Heart right ventricle (tissue), 16 donors: ENCODE data around the gene IKZF3. TPM values are rescaled to one million over a fixed set of nuclear protein-coding genes. Genes with fewer than 3 reads are reported as not detected.

ENCODE experiments used
- ATAC-seq, 8 donors: fragments of 200-7000 bp; cut with Tn5 transposase; one replicate each; pipeline ENCODE4 v1.9.1; 2020; ENCODE audit warnings: mild to moderate bottlenecking in 8 of 8, moderate library complexity in 8 of 8, moderate number of reproducible peaks in 1 of 8
- DNase-seq, 2 donors: peaks; one replicate each; pipeline ENCODE4 v3.0.0-alpha.2; 2020
- H3K27ac ChIP-seq, 10 donors: fragments of 200-600 bp; sonication (generic) in 2 of 10; one replicate each; pipeline versions ENCODE4 v1.5.0 to v1.8.0; 2020 to 2022; ENCODE audit warnings: mild to moderate bottlenecking in 3 of 10
- H3K27me3 ChIP-seq, 7 donors: fragments of 200-600 bp; one replicate each; pipeline ENCODE4 v1.8.0; 2021 to 2022; ENCODE audit warnings: mild to moderate bottlenecking in 2 of 7
- H3K36me3 ChIP-seq, 9 donors: fragments of 200-600 bp; sonication (generic) in 1 of 9; one replicate each; pipeline versions ENCODE4 v1.5.0 to v1.8.0; 2020 to 2022; ENCODE audit warnings: mild to moderate bottlenecking in 2 of 9
- H3K4me1 ChIP-seq, 9 donors: fragments of 200-600 bp; sonication (generic) in 1 of 9; one replicate each; pipeline versions ENCODE4 v1.5.0 to v1.8.0; 2020 to 2022; ENCODE audit warnings: mild to moderate bottlenecking in 4 of 9
- H3K4me3 ChIP-seq, 10 donors: fragments of 200-600 bp; sonication (generic) in 2 of 10; one replicate each; pipeline versions ENCODE4 v1.5.0 to v1.8.0; 2020 to 2022; ENCODE audit warnings: mild to moderate bottlenecking in 7 of 10, moderate library complexity in 2 of 10
- H3K9me3 ChIP-seq, 11 donors: fragments of 200-600 bp in 10 of 11; sonication (generic) in 2 of 11; one replicate each; pipeline versions ENCODE4 v1.5.0 to v1.8.0; 2013 to 2022; ENCODE audit warnings: mild to moderate bottlenecking in 2 of 11, control low read depth in 1 of 11, moderate library complexity in 1 of 11
- WGBS, 2 donors: extraction: QIAGEN DNeasy Blood & Tissue Kit; methylation state at CpG; one replicate each; pipeline ENCODE4 v1.1.7; 2013; ENCODE audit warnings: inconsistent platforms in 1 of 2; 5-methylcytosine and 5-hydroxymethylcytosine counted together
- intact Hi-C, 10 donors: fragments of 100-400 bp; cut with DNase I; formaldehyde crosslinking; loops; one replicate each; pipeline versions ENCODE4 v1.11.1 to v1.14.2; 2022
- polyA plus RNA-seq, 2 donors: library from polyadenylated mRNA; stranded (reverse); fragments of 200-250 nt; gene quantifications; one replicate each; pipeline ENCODE4 v1.2.3, GENCODE V29; 2013
- total RNA-seq, 10 donors: library from RNA; stranded (reverse); fragmentation: NEBNext Ultra II Directional in 3 of 10; extraction: Animal tissue kit (Norgen Biotek cat#: 25700) in 3 of 10; gene quantifications; one replicate each; pipeline versions ENCODE4 v1.2.1 to v1.2.4, GENCODE V29; 2021 to 2023
- TF ChIP-seq, protein P1 (sequence below), 9 donors: fragments of 200-600 bp; sonication (generic) in 2 of 9; IDR thresholded peaks; one replicate each; pipeline versions ENCODE4 v1.5.0 to v1.8.0; 2021 to 2022; ENCODE audit warnings: antibody characterized with exemption in 9 of 9, mild to moderate bottlenecking in 5 of 9, moderate library complexity in 1 of 9
- donor health status: Arrhythmogenic right ventricular cardiomyopathy.
- donor health status: ischemic (EF 13 %, LVEDD 7.1; RV severe dilation, severe dysfunction).
- donor health status: healthy with polysubstance abuse.
- donor health status: DM: no; HTN: yes; CAD: no.
- donor health status: DM: no; HTN: no; CAD: no.
- donor health status: ischemic (EF 25% LVEDD 6.9; RV normal size, moderate dysfunction).
- donor health status: ischemic (EF 25% LVEDD 5.7; RV mildly dilated, moderate dysfunction).
- donor health status: healthy.
- donor health status: DM: yes; HTN: yes; CAD: no.
- donor health status: Ischemic cardiomyopathy.
- donor health status: ischemic (EF 35%, LVEDD 5.7; RV mildly dilated, moderate dysfunction).
- donor health status: nonischemic (EF 11% LVEDD 7.7; RV severe dilation, severe dysfunction).
- donor health status: DM: yes; HTN: yes; CAD: no.
- donor health status: PGD.
- donor health status: ischemic (EF 29% LVEDD 5.4; RV normal size, mild dysfunction).
- donor health status: nonischemic (EF 23%, LVEDD 6.1; RV moderate dilation, normal function).

Gene IKZF3
- total and polyA plus RNA-seq, 12 donors: 0.06 to 5.0 (median 0.26) TPM

DNA sequence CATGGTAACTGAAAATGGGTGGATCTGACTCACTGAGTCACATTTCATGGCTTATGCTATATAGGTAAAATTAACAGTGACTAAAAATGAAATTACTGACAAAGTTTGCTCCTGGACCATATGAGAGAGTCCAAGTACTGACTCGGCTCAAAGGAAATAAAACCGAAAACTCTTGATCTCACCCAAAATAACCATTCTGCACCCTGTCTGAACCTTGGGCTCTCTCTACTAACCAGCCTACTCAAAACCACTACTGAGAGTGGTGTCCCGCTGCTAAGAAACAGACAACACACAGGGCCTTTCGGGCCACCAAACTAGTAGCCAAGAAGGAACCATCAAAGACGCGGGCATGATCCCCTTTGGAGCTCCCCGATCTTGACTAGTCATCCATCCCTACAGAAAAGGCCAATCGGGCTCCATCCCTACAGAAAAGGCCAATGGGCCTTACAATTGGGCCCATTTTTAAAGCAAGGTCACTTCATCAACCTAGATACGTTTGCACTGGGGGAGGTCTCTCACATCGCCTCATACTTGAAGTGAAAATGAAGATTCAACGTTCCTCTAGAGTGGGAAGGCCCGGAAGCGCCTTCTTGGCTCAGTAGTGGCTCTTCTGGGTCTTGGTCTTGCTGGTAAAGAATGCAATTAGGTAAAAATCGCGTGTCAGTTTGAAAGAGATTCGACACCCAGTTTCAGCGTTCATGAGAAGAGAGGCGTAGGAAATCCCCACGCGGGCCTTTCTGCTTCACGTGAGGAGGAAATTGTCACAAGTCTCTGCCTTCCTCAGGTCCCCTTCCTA is 3.2 kb upstream of the IKZF3 start:
- intact Hi-C loops: loop anchor here in 1 of 10 donors (10.0 kb wide), 1 partner anchor 108 kb away; no protein-coding TSS in a partner anchor
- H3K4me3 ChIP-seq: peak overlapping the region in 1 of 10 donors; percentile 31

DNA sequence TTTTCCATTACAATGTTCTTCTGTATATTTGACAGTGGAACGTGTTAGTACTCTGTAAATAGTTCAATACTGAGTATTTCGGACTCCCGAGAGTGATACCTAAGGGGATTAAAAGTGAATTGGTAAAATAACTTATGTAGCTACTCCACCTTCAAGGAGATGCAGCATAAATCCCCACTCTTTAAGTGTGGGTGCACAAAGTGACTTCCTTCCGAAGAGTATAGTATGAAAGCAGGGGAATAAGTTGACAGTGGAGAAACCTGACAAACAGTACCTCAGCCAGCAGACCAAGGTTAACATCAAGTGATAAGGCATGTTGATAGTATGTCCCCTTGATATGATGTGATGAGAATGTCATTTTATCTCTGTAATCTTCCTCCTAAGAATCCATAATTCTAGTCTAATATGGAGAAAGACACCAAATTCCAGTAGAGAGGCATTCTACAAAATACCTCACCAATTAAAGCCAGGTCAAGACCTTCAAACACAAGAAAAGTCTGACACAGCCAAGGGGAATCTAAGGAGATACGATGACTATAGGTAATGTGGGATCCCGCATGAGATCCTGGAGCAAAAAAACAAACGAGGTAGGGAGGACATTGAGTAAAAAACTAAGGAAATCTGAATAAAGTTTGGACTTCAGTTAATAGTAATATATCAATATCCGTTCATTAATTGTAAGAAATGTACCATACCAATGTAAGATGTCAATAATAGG is 2.1 kb upstream of the IKZF3 start:
- Histone ChIP-seq H3K9me3 (peaks cover 0 to 8% (median 0%) of the 10 kb centered on the region in 11 donors), H3K4me1 (peaks cover 0 to 33% (median 7%) of the 10 kb centered on the region in 9 donors), H3K36me3 (no peaks in the 10 kb centered on the region), H3K4me3 (no peak overlapping the region), H3K27ac (peak overlapping the region in 1 of 10 donors; percentile 79), H3K27me3 (peaks cover 14 to 86% (median 81%) of the 10 kb centered on the region in 7 donors)
- intact Hi-C loops: loop anchor here in 1 of 10 donors (10.0 kb wide), 1 partner anchor 109 kb away; no protein-coding TSS in a partner anchor
- DNase-seq (no peak), ATAC-seq (no peak)
- 85 to 88% methylated on average over 8 of the region's 8 CpGs for WGBS, 2 donors
- TF ChIP-seq, protein P1, sequence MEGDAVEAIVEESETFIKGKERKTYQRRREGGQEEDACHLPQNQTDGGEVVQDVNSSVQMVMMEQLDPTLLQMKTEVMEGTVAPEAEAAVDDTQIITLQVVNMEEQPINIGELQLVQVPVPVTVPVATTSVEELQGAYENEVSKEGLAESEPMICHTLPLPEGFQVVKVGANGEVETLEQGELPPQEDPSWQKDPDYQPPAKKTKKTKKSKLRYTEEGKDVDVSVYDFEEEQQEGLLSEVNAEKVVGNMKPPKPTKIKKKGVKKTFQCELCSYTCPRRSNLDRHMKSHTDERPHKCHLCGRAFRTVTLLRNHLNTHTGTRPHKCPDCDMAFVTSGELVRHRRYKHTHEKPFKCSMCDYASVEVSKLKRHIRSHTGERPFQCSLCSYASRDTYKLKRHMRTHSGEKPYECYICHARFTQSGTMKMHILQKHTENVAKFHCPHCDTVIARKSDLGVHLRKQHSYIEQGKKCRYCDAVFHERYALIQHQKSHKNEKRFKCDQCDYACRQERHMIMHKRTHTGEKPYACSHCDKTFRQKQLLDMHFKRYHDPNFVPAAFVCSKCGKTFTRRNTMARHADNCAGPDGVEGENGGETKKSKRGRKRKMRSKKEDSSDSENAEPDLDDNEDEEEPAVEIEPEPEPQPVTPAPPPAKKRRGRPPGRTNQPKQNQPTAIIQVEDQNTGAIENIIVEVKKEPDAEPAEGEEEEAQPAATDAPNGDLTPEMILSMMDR (IDR thresholded peaks at IDR 0.05): no peak

More for the DNA sequence above, 3.2 kb upstream of the IKZF3 start:
- ATAC-seq: no peak
- Histone ChIP-seq H3K27ac (peak overlapping the region in 1 of 10 donors; percentile 79), H3K36me3 (no peaks in the 10 kb centered on the region), H3K9me3 (peaks cover 0 to 8% (median 0%) of the 10 kb centered on the region in 11 donors), H3K27me3 (peaks cover 14 to 75% (median 72%) of the 10 kb centered on the region in 7 donors), H3K4me1 (peaks cover 0 to 33% (median 7%) of the 10 kb centered on the region in 9 donors)
- no peak for DNase-seq
- 74 to 80% methylated on average over 21 of the region's 21 CpGs for WGBS, 2 donors
- TF ChIP-seq, protein P1 (IDR thresholded peaks at IDR 0.05): no peak

DNA sequence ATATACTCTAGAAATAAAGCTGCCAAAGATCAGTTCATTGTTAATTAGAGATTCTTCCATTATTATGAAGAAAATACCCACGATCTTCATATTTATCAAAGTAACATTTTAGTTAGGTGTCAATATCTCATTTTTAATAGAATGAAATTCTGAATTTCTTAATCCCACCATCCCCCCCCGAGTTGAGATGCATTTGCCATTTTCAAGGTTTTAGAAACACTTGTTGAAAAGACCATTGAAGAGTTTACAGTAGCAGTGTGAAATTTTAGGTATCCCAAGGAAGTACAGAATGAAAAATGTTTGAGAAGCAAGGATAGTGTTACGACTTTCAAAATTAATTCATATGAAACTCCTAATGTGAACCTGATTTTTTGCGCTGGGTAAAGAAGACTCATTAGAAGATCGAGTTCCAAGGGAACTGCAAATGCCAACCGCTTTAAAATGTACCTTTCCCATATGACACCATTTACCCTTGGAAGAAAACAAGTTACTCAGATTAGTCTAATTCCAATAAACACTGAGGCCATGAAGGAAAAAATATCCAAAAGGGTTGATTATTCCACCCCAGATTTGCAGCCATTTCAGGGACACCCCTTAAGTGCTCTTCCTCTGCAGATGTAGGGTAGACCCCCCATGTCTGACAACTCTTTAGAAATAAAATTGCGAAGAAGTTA is 731 bp downstream of the IKZF3 start:
- Histone ChIP-seq H3K27me3 (peaks cover 14 to 100% (median 99%) of the 10 kb centered on the region in 7 donors), H3K36me3 (no peaks in the 10 kb centered on the region), H3K27ac (peak overlapping the region in 1 of 10 donors; percentile 79), H3K4me1 (peaks cover 0 to 33% (median 7%) of the 10 kb centered on the region in 9 donors), H3K9me3 (peaks cover 0 to 8% (median 0%) of the 10 kb centered on the region in 11 donors), H3K4me3 (peak overlapping the region in 5 of 10 donors; percentile 5 to 57 (median 15))
- WGBS, 2 donors: 54% methylated on average over 7 of the region's 7 CpGs
- DNase-seq (no peak), ATAC-seq (no peak)
- intact Hi-C loops: loop anchor here in 1 of 10 donors (10.0 kb wide), 1 partner anchor 111 kb away; no protein-coding TSS in a partner anchor
- TF ChIP-seq, protein P1 (IDR thresholded peaks at IDR 0.05): no peak
